ENCODE results near the gene JAZF1. TPM values are rescaled to one million over a fixed set of nuclear protein-coding genes. Genes with fewer than 3 reads are reported as not detected.

The JAZF1 gene
- total and polyA plus RNA-seq, 10 of the 15 experiments (the other 5 are each of a cell fraction or from before 2014, with no cell fraction given) = 0.04 to 0.82 (median 0.15) TPM; not detected in 3

GRCh38 chr7:27876756-27877155 lies 303.8 kb downstream of the JAZF1 start:
- CTCF ChIA-PET = no interaction called here
- in situ Hi-C loops (cut with MboI) = no loop called here

More at GRCh38 chr7:27876756-27877155, 303.8 kb downstream of the JAZF1 start:
- ATAC-seq (no peak), DNase-seq (ENCODE audit: low read depth, low spot score) (no peak), FAIRE-seq (no peak)
- no peak overlapping the region for H3K4me2 ChIP-seq (ENCODE audit: control insufficient read depth, insufficient read depth)
- WGBS (ENCODE audit: insufficient coverage, insufficient replicate concordance, low lambda C conversion rate, missing lambda C conversion rate) = 51% methylated on average over 8 of the region's 8 CpGs
- no peaks in the 10 kb centered on the region; a peak in 1 of 4 replicates for H3K27me3 ChIP-seq (replicated peaks in 1 of 2; ENCODE audit: control insufficient read depth in 2 of 2, insufficient read depth in 2 of 2, low read length in 1 of 2)
- H3K27ac ChIP-seq (ENCODE audit: control insufficient read depth, insufficient read depth) = no peak overlapping the region
- ChIA-PET SMC1A (ENCODE audit: uncharacterized antibody, unreplicated experiment) (interaction anchor here (0.6 kb wide), 1 partner anchor 272 kb away, joined by 3 read pairs; no protein-coding TSS in a partner anchor), POLR2A (no interaction called here), RAD21 (ENCODE audit: unreplicated experiment) (no interaction called here)
- H3K4me1 ChIP-seq (ENCODE audit: control insufficient read depth, insufficient read depth, low read length) = no peaks in the 10 kb centered on the region
- no peak overlapping the region for H2AFZ ChIP-seq (ENCODE audit: control insufficient read depth, low read depth, low read length)
- no peak overlapping the region for H3K9ac ChIP-seq (ENCODE audit: control insufficient read depth, insufficient read depth, low read length)
- H4K20me1 ChIP-seq (ENCODE audit: control insufficient read depth, insufficient read depth) = no peaks in the 10 kb centered on the region
- TF ChIP-seq KAT2A (conservative IDR thresholded peaks at IDR 0.05; ENCODE audit: control insufficient read depth, low read depth, low read length) = no peak
- no peak for TF ChIP-seq BMI1 (IDR thresholded peaks at IDR 0.05; ENCODE audit: borderline replicate concordance)
- no peak for TF ChIP-seq RUNX3 (IDR thresholded peaks at IDR 0.05; ENCODE audit: low read length)
- TF ChIP-seq BCLAF1 (IDR thresholded peaks at IDR 0.05) = no peak
- no peak for TF ChIP-seq MYB (IDR thresholded peaks at IDR 0.05; ENCODE audit: borderline replicate concordance, low read depth, low read length)
- TF ChIP-seq PAX8 (IDR thresholded peaks at IDR 0.05) = no peak
- TF ChIP-seq ZNF274 (IDR thresholded peaks at IDR 0.05; ENCODE audit: insufficient read depth, insufficient read length) = no peak
- no peaks in the 10 kb centered on the region for H3K9me3 ChIP-seq (replicated peaks; ENCODE audit: control insufficient read depth, insufficient read depth, low read length)
- intact Hi-C loops (cut with micrococcal nuclease; ENCODE audit: unreplicated experiment) = no loop called here
- BruUV-seq (replicated peaks) = no TSS peak
- H3K36me3 ChIP-seq (ENCODE audit: control insufficient read depth in 2 of 2, insufficient read depth in 2 of 2, low read length in 1 of 2) = no peaks in the 10 kb centered on the region
- no peak overlapping the region for H3K4me3 ChIP-seq
- H3K79me2 ChIP-seq (ENCODE audit: control insufficient read depth, insufficient read depth, low read length) = no peaks in the 10 kb centered on the region
